WERI-Rb-1 (cell line): Measurements from ENCODE around the gene SRSF4.
"Not testable (repeated sequence)": the region's sequence is repeated elsewhere in the genome, so short reads cannot be mapped to it uniquely, and the experiment has no call there.

Experiments
- DNase-seq: peaks from one replicate; pipeline ENCODE4 v3.0.0-alpha.2; 2020
- H3K27ac ChIP-seq: fragments of 250-450 bp; sonication (Bioruptor Pico); 2 replicates; pipeline ENCODE4 v1.5.1; 2020; ENCODE audit warnings: mild to moderate bottlenecking, moderate library complexity
- H3K27me3 ChIP-seq: fragments of 250-450 bp; sonication (Bioruptor Pico); 2 replicates; pipeline ENCODE4 v1.5.1; 2021; ENCODE audit warnings: mild to moderate bottlenecking, low read depth, moderate library complexity; ENCODE audit not compliant: insufficient read depth, severe bottlenecking
- H3K36me3 ChIP-seq: fragments of 250-450 bp; sonication (Bioruptor Pico); 2 replicates; pipeline ENCODE4 v1.5.1; 2020; ENCODE audit warnings: mild to moderate bottlenecking, moderate library complexity
- H3K4me3 ChIP-seq: 2 replicates; pipeline ENCODE4 v1.5.1; 2011; ENCODE audit warnings: low read depth, mild to moderate bottlenecking, control low read depth, low read length
- H3K9me3 ChIP-seq: fragments of 250-450 bp; sonication (Bioruptor Pico); 2 replicates; pipeline ENCODE4 v1.5.1; 2021; ENCODE audit warnings: mild to moderate bottlenecking, moderate library complexity; ENCODE audit not compliant: severe bottlenecking
- CTCF ChIP-seq: IDR thresholded peaks from 2 replicates; pipeline ENCODE4 v1.5.1; 2011; ENCODE audit warnings: low read depth, mild to moderate bottlenecking, control low read depth, inconsistent platforms, low read length

The SRSF4 gene

GRCh38 chr1:29162025-29162424 is 19.7 kb downstream of the SRSF4 start:
- no peaks in the 10 kb centered on the region for H3K27me3 ChIP-seq
- no peak overlapping the region for H3K27ac ChIP-seq
- no peak overlapping the region for H3K4me3 ChIP-seq
- no peak for TF ChIP-seq CTCF
- peaks cover 65% of the 10 kb centered on the region for H3K36me3 ChIP-seq
- no peaks in the 10 kb centered on the region for H3K9me3 ChIP-seq
- no peak for DNase-seq

GRCh38 chr1:29159773-29160172 is 21.9 kb downstream of the SRSF4 start:
- Histone ChIP-seq H3K36me3 (peaks cover 64% of the 10 kb centered on the region), H3K9me3 (no peaks in the 10 kb centered on the region), H3K27me3 (no peaks in the 10 kb centered on the region), H3K27ac (no peak overlapping the region), H3K4me3 (no peak overlapping the region)
- no peak for DNase-seq
- TF ChIP-seq CTCF = no peak

- no peak overlapping the region for H3K27ac ChIP-seq
- H3K9me3 ChIP-seq = no peaks in the 10 kb centered on the region
- DNase-seq = no peak
- TF ChIP-seq CTCF = no peak
- no peak overlapping the region for H3K4me3 ChIP-seq
- H3K36me3 ChIP-seq = peaks cover 83% of the 10 kb centered on the region
- H3K27me3 ChIP-seq = no peaks in the 10 kb centered on the region
Observed at GRCh38 chr1:29157269-29157601, 24.5 kb downstream of the SRSF4 start.

GRCh38 chr1:29156543-29157268 is 25.0 kb downstream of the SRSF4 start:
- H3K9me3 ChIP-seq = no peaks in the 10 kb centered on the region
- peaks cover 88% of the 10 kb centered on the region for H3K36me3 ChIP-seq
- DNase-seq = no peak
- no peak overlapping the region for H3K4me3 ChIP-seq
- TF ChIP-seq CTCF = no peak
- H3K27me3 ChIP-seq = no peaks in the 10 kb centered on the region
- no peak overlapping the region for H3K27ac ChIP-seq

- Histone ChIP-seq H3K27ac (no peak overlapping the region), H3K9me3 (no peaks in the 10 kb centered on the region), H3K36me3 (peaks cover 97% of the 10 kb centered on the region), H3K4me3 (no peak overlapping the region), H3K27me3 (no peaks in the 10 kb centered on the region)
- DNase-seq = no peak
- TF ChIP-seq CTCF = no peak
Observed at GRCh38 chr1:29152046-29152805, 29.5 kb downstream of the SRSF4 start.

GRCh38 chr1:29150346-29150745 is 31.4 kb downstream of the SRSF4 start:
- peaks cover 99% of the 10 kb centered on the region for H3K36me3 ChIP-seq
- not testable (repeated sequence) for H3K4me3 ChIP-seq, H3K27me3 ChIP-seq, DNase-seq, H3K27ac ChIP-seq, H3K9me3 ChIP-seq
